GM21515 (cell line): Measurements from ENCODE around the gene GYS1.
A peak's percentile ranks its signal among the peaks of the same experiment; 100 is the strongest.
"Not testable (repeated sequence)": the region's sequence is repeated elsewhere in the genome, so short reads cannot be mapped to it uniquely, and the experiment has no call there.

Experiments used
- ATAC-seq: cut with Tn5 transposase; IDR thresholded peaks from one replicate; pipeline ENCODE4 v1.9.1; 2021; ENCODE audit not compliant: unreplicated experiment

GYS1 gene

GRCh38 chr19:49018388-49019241 is 25.5 kb upstream of the GYS1 start:
- ATAC-seq: not testable (repeated sequence)

GRCh38 chr19:49017666-49018351 is 24.7 kb upstream of the GYS1 start:
- no peak for ATAC-seq

GRCh38 chr19:49017041-49017665 is 24.0 kb upstream of the GYS1 start, which contains the start of gene LHB:
Gene LHB, minus strand, starts transcription at chr19:49017091. Its CDS starts 10 bp downstream, at chr19:49017081.
- ATAC-seq: no peak

DNA sequence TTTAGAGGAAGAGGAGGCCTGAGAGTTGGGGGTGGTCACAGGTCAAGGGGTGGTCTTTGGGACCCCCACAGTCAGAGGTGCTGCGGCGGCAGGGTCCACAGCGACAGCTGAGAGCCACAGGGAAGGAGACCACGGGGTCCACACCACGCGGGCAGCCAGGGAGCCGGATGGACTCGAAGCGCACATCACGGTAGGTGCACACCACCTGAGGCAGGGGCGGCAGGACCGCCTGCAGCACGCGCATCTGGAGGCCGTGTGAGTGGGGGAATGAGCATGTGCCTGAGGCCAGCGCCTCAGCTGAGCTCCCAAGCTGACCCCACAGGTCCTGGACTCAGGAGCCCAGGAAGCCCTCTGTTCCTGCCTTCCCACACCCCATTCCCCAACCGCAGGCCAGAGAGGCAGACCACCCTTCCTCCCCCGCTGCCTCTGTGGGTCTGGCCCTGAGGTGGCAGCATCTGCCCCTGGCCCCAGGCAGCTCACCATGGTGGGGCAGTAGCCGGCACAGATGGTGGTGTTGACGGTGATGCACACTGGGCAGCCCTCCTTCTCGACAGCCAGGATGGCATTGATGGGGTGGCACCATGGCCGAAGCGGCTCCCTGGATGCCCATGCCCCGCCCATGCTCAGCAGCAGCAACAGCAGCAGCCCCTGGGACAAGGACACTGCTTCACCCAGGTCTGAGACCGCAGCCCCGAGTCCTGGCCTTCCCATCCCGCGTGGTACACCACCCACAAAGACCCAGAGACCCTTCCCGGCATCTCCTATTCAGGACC is 23.1 kb upstream of the GYS1 start:
- ATAC-seq: no peak

DNA sequence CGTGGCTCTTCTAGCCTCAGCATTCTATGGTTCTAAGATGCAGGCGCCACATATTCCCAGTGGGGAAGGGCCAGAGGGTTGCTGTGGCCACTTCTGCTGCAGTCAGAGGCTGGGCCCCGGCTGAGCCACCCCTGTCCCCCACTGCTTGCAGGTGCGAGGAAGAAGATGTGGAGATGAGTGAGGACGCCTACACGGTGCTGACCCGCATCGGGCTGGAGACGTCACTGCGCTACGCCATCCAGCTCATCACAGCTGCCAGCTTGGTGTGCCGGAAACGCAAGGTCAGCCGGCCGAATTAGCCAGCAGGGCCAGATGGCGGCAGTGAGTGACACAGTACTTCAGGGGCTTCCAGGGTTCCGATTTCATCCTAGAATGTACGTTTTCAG is 21.8 kb upstream of the GYS1 start:
- ATAC-seq: no peak

GRCh38 chr19:49014123-49014869 is 21.2 kb upstream of the GYS1 start:
- ATAC-seq: no peak

DNA sequence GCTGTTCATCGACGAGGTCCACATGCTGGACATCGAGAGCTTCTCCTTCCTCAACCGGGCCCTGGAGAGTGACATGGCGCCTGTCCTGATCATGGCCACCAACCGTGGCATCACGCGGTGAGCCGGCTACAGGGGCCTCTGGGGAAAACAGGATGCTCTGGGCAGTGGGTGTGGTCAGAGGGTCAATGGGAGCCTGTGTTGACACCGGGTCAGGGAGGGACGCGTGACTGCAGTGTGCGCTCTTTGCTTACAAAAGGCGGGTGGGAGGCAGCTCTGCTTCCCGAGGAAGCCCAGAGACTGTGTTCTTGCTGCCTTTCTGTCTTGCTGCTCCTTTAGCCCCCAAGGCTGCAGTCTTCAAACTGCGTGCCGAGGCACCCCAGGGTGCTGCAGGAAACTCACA is 18.1 kb upstream of the GYS1 start:
- ATAC-seq: no peak

DNA sequence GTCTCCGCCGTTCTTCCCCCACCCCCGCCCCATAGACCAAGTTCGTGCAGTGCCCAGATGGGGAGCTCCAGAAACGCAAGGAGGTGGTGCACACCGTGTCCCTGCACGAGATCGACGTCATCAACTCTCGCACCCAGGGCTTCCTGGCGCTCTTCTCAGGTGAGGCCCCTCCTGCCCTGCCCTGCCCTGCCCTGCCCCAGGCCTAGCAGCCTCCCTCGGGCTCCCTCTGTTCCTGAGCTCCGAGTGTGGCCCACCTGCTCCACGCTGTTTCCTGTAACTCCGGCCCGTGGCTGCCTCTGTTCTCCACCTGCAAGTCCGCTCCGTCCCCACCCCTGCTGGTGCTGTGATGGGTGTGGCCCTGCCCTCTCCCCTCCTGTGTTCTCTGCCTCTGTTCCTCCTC is 17.3 kb upstream of the GYS1 start:
- ATAC-seq: no peak

GRCh38 chr19:49009828-49010227 is 16.7 kb upstream of the GYS1 start:
- ATAC-seq: no peak

DNA sequence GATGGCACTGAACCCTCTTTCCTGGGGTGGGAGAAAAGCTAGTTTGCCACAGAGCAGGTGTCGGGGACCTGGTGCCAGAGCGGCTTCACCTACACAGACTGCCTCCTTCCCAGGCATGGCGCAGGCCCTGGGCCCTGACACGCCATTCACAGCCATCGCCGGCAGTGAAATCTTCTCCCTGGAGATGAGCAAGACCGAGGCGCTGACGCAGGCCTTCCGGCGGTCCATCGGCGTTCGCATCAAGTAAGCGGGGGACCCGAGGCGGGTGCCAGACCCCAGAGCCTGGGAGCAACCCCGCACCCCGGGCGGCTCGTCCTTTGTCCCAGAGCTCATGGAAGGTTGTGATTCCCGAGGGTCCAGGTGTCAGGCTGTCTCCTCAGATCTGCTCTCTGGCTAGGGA is 13.8 kb upstream of the GYS1 start:
- ATAC-seq: no peak

GRCh38 chr19:49004964-49005614 is 12.0 kb upstream of the GYS1 start:
- no peak for ATAC-seq

DNA sequence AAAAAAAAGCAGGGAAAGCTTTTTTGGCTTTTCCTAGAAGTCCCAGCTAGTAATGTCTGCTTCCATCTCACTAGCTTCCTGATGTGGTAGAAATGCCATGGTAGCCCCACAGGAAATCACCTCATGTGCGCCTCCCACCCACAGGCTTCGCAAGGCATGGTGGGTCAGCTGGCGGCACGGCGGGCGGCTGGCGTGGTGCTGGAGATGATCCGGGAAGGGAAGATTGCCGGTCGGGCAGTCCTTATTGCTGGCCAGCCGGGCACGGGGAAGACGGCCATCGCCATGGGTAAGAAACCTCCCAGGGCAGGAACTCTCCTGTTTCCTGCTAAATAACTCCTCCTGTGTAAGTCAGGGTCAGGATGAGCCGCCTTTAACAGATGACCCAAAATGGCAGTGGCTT is 11.0 kb upstream of the GYS1 start:
- no peak for ATAC-seq

DNA sequence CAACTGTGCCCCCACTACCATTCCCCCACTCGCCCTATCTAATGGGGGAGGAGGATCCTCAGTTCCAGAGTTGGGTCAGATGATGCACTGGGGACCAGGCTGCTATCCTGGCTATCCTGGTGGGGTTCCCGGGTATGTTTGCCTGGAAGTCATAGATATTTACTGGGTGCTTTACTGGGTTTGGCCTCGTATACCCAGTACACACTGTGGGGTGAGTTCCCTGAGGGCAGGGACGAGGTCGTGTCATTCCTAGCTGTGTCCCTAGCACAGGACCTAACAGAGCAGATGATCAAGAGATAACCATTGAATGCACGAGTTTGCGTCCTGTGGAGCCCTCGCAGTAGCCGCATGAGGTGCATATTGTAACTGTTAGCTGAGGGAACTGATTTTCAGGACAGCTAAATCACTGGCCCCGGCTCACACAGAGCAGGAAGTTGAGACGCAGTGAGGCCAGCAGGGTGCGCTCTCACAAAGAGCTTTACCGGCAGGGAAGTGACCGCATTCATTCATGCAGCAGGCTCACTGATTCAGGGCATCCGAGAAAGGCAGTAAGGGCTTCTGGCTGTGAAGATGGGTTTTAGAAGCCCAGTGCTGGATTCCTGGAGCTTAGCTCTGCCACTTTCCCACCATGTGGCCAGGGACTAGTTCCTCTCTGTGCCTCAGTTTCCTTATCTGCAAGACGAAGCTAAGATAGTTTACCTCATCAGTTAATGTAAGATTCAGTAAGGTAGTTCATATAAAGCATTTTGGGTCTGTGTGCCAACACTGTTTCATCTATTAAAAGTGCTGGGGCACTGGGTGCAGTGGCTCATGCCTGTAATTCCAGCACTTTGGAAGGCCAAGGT is 6.6 kb upstream of the GYS1 start:
- no peak for ATAC-seq

GRCh38 chr19:48997972-48998371 is 4.9 kb upstream of the GYS1 start:
- no peak for ATAC-seq

DNA sequence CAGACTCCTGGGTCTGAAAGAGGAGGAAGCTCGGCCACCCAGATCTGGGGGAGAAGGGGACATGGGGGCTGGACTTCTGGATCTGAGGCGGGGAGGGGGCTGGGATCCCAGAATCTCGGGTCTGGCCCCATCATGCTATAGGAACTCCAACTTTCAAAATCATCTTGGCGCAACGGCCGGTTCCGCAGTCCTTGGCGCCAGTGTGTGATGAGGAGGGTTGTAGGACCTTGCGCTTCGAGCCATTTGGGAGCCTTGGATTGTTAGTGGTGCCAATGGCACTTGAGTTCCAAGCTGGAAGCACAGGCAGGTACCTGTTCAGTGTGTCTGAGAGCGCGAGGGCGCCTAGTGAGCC is 902 bp upstream of the GYS1 start:
- no peak for ATAC-seq

GRCh38 chr19:48992581-48993174 is 431 bp downstream of the GYS1 start:
- peak; percentile 8 for ATAC-seq

DNA sequence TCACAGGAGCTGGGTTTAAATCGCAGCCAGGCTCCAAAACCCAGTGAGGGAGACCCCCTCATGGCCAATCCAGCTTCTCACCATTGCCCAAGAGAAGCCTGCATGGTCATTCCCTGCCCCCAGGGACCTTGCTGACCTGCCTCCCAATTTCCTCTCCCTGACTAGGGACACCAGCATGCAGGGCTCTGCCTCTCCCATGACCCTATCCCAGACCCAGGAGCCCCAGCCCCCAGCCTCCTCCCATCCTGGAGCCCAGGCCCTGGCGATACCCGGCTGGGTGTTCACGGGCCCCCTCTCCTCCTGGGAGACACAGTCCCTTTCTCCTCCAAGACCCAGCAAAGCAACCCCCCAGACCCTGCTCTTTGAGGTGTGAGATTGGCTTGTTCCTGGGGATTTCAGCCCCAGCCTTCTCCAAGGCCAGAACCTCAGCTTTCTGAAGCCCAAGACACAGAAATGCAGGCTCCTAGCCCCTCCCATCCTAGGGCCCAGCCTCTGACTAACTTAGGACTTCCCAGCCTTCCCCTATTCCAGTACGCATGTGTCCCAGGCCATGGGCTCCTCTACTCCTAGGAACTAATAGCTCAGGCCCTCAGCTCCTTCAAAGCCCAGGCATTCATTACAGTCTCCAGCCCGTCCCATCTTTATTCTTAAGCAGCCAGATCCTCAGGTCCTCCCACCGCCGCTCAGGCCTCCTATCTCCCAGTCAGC is 1.1 kb downstream of the GYS1 start:
- ATAC-seq: no peak

- ATAC-seq: no peak
These were observed 2.0 kb downstream of the GYS1 start for GRCh38 chr19:48991011-48991609.
